WTC11 (cell line): ENCODE data around the gene SPEM3. TPM values are rescaled to one million over a fixed set of nuclear protein-coding genes. Genes with fewer than 3 reads are reported as not detected.
A peak's percentile ranks its signal among the peaks of the same experiment; 100 is the strongest.

Experiments used
- ATAC-seq: fragments of 200-7000 bp; cut with Tn5 transposase; 2 replicates; pipeline ENCODE4 v1.10.0; 2021; ENCODE audit warnings: mild to moderate bottlenecking, moderate library complexity
- CTCF ChIA-PET: fragments of 300-600 bp; sonication (Branson Sonifier 250); formaldehyde crosslinking; loops from one replicate; lab custom pipeline; 2021; ENCODE audit warnings: antibody characterized with exemption; lab: Charles Lee
- POLR2A ChIA-PET: fragments of 350-600 bp; sonication (Branson Sonifier 250); formaldehyde crosslinking; loops from one replicate; lab custom pipeline; 2021; ENCODE audit warnings: antibody characterized with exemption; lab: Charles Lee
- DNase-seq: peaks from one replicate; pipeline ENCODE4 v3.0.0; 2021; ENCODE audit warnings: low spot score
- H3K27ac Mint-ChIP-seq: 2 replicates; pipeline ENCODE4 v1.8.0; 2021; ENCODE audit warnings: mixed read lengths
- H3K27me3 Mint-ChIP-seq: 2 replicates; pipeline ENCODE4 v1.8.0; 2021; ENCODE audit warnings: low read depth, mild to moderate bottlenecking, moderate library complexity, mixed read lengths
- H3K36me3 Mint-ChIP-seq: 2 replicates; pipeline ENCODE4 v1.8.0; 2021; ENCODE audit warnings: mixed read lengths
- H3K4me1 Mint-ChIP-seq: 2 replicates; pipeline ENCODE4 v1.8.0; 2022; ENCODE audit warnings: mixed read lengths
- H3K4me3 Mint-ChIP-seq: 2 replicates; pipeline ENCODE4 v1.8.0; 2021; ENCODE audit warnings: mild to moderate bottlenecking, moderate library complexity, mixed read lengths
- H3K9me3 Mint-ChIP-seq: 2 replicates; pipeline ENCODE4 v1.8.0; 2021; ENCODE audit warnings: mixed read lengths
- ARID4B ChIP-seq: sonication (generic); formaldehyde crosslinking; IDR thresholded peaks from 2 replicates; pipeline ENCODE4 v1.8.0; 2023; ENCODE audit warnings: missing genetic modification reagents, mild to moderate bottlenecking, borderline replicate concordance
- ATF6 ChIP-seq: sonication (generic); formaldehyde crosslinking; IDR thresholded peaks from 2 replicates; pipeline ENCODE4 v1.8.1; 2023; ENCODE audit warnings: mild to moderate bottlenecking, missing genetic modification reagents
- CBFB ChIP-seq: sonication (generic); formaldehyde crosslinking; IDR thresholded peaks from 2 replicates; pipeline ENCODE4 v1.8.1; 2022; ENCODE audit warnings: mild to moderate bottlenecking, low read depth, missing genetic modification reagents
- CREB1 ChIP-seq: sonication (generic); formaldehyde crosslinking; IDR thresholded peaks from 2 replicates; pipeline ENCODE4 v1.8.0; 2023; ENCODE audit warnings: mild to moderate bottlenecking, missing genetic modification reagents
- ELF4 ChIP-seq: sonication (generic); formaldehyde crosslinking; IDR thresholded peaks from 2 replicates; pipeline ENCODE4 v1.8.1; 2022; ENCODE audit warnings: low read depth, mild to moderate bottlenecking, moderate library complexity, missing genetic modification reagents
- FOXK1 ChIP-seq: sonication (generic); formaldehyde crosslinking; IDR thresholded peaks from 2 replicates; pipeline ENCODE4 v1.8.0; 2022; ENCODE audit warnings: mild to moderate bottlenecking, moderate library complexity, missing genetic modification reagents
- GTF2I ChIP-seq: fragments of 250-450 bp; sonication (Bioruptor Pico); conservative IDR thresholded peaks from 2 replicates; pipeline ENCODE4 v1.4.0; 2021; ENCODE audit warnings: mild to moderate bottlenecking
- IRF1 ChIP-seq: sonication (generic); formaldehyde crosslinking; IDR thresholded peaks from 2 replicates; pipeline ENCODE4 v1.8.0; 2023; ENCODE audit warnings: missing genetic modification reagents
- MXD4 ChIP-seq: fragments of 250-450 bp; sonication (Bioruptor Pico); IDR thresholded peaks from 2 replicates; pipeline ENCODE4 v1.8.0; 2021; ENCODE audit warnings: mild to moderate bottlenecking, moderate library complexity, borderline replicate concordance
- SP1 ChIP-seq: sonication (generic); formaldehyde crosslinking; conservative IDR thresholded peaks from 2 replicates; pipeline ENCODE4 v1.8.1; 2022; ENCODE audit warnings: missing genetic modification reagents
- TEAD1 ChIP-seq: sonication (generic); formaldehyde crosslinking; IDR thresholded peaks from 2 replicates; pipeline ENCODE4 v1.8.0; 2022; ENCODE audit warnings: mild to moderate bottlenecking, missing genetic modification reagents
- USF1 ChIP-seq: sonication (generic); formaldehyde crosslinking; IDR thresholded peaks from 2 replicates; pipeline ENCODE4 v1.8.0; 2022; ENCODE audit warnings: mild to moderate bottlenecking, missing genetic modification reagents
- ZNF121 ChIP-seq: sonication (generic); formaldehyde crosslinking; IDR thresholded peaks from 2 replicates; pipeline ENCODE4 v1.8.0; 2023; ENCODE audit warnings: missing genetic modification reagents
- ZNF138 ChIP-seq: sonication (generic); formaldehyde crosslinking; conservative IDR thresholded peaks from 2 replicates; pipeline ENCODE4 v1.8.1; 2022; ENCODE audit warnings: mild to moderate bottlenecking, moderate library complexity, missing genetic modification reagents
- ZNF219 ChIP-seq: sonication (generic); formaldehyde crosslinking; IDR thresholded peaks from 2 replicates; pipeline ENCODE4 v1.8.0; 2023; ENCODE audit warnings: missing genetic modification reagents, mild to moderate bottlenecking, borderline replicate concordance
- ZNF232 ChIP-seq: sonication (generic); formaldehyde crosslinking; IDR thresholded peaks from 2 replicates; pipeline ENCODE4 v1.8.0; 2022; ENCODE audit warnings: mild to moderate bottlenecking, missing genetic modification reagents
- ZNF396 ChIP-seq: fragments of 250-450 bp; sonication (Bioruptor Pico); IDR thresholded peaks from 2 replicates; pipeline ENCODE4 v1.8.0; 2021; ENCODE audit warnings: mild to moderate bottlenecking, moderate library complexity, borderline replicate concordance
- ZNF416 ChIP-seq: fragments of 250-450 bp; sonication (Bioruptor Pico); IDR thresholded peaks from 2 replicates; pipeline ENCODE4 v1.9.0; 2021; ENCODE audit warnings: mild to moderate bottlenecking, inconsistent platforms
- ZNF423 ChIP-seq: fragments of 250-450 bp; sonication (Bioruptor Pico); IDR thresholded peaks from 2 replicates; pipeline ENCODE4 v2.1.2; 2022; ENCODE audit warnings: mild to moderate bottlenecking, moderate library complexity
- ZNF532 ChIP-seq: fragments of 250-450 bp; sonication (Bioruptor Pico); IDR thresholded peaks from 2 replicates; pipeline ENCODE4 v1.9.0; 2021; ENCODE audit warnings: mild to moderate bottlenecking, borderline replicate concordance
- total RNA-seq: library from RNA; stranded (reverse); gene quantifications from 3 replicates; pipeline ENCODE4 v1.2.3, GENCODE V29; 2021
- TF ChIP-seq, protein P1 (sequence below): sonication (generic); formaldehyde crosslinking; IDR thresholded peaks from 2 replicates; pipeline ENCODE4 v1.8.1; 2023; ENCODE audit warnings: mild to moderate bottlenecking, missing genetic modification reagents, moderate library complexity

Gene SPEM3
- total RNA-seq, 1 experiment from 2014 or later = not detected

DNA sequence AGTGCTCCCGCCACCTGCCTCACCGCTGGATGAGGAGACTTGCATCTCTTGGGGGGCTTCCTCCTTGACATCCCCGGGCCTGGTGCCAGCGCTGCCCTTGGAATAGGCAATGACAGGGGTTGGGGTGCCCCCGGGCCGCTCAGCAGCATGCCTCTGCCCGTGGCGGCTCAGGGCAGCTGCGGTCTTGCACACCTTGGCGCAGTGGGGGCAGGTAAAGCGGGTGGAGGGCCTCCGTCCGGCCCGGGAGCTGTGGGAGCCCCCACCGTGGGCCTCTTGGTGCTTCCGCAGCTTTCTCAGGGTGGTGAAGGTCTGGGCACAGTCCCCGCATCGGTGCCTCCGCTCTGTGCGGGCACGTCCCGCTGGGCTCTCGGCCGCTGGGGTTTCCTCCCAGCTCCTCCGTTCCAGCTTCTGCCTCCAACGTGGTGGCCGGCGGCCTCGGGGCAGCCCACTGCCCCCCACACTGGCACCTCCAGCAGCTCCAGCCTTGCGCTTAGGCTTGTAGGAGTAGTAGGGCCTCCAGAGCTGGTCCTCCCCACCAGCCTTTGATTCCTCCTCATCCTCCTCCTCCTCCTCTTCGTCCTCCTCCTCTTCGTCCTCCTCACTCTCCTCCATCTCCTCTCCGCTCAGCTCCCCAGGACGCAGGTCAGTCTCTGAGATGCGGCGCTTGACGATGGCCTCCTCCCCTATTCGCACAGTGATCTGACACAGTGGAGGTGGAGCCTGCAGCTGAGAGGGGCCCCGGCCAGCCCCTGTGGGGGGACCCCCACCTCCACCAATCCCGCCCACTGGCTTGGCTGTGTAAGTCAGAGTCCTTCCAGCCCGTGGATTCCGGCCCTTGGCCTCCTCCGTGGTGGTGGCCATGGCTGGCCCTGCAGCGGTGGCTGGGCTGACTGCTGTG is 34.1 kb downstream of the SPEM3 start:
- POLR2A ChIA-PET = interaction anchor here (0.7 to 1.7 kb wide), 2 partner anchors 15 to 17 kb away, joined by 3 to 5 read pairs; partner anchors contain the start of gene ZBTB4
- Mint-ChIP-seq H3K36me3 (no peaks in the 10 kb centered on the region), H3K27me3 (peaks cover 9% of the 10 kb centered on the region), H3K4me1 (peaks cover 17% of the 10 kb centered on the region), H3K4me3 (no peak overlapping the region), H3K9me3 (no peaks in the 10 kb centered on the region), H3K27ac (peak overlapping the region; percentile 41; the same call in 1 of the 2 replicates)
- ATAC-seq = no peak
- TF ChIP-seq, protein P1, sequence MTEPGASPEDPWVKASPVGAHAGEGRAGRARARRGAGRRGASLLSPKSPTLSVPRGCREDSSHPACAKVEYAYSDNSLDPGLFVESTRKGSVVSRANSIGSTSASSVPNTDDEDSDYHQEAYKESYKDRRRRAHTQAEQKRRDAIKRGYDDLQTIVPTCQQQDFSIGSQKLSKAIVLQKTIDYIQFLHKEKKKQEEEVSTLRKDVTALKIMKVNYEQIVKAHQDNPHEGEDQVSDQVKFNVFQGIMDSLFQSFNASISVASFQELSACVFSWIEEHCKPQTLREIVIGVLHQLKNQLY (CRISPR knock-in tag) = no peak
- no peak for TF ChIP-seq ELF4 (CRISPR knock-in tag)
- DNase-seq = no peak
- CTCF ChIA-PET = interaction anchor here (1.1 kb wide), 1 partner anchor 98 kb away, joined by 4 read pairs; no protein-coding TSS in a partner anchor

DNA sequence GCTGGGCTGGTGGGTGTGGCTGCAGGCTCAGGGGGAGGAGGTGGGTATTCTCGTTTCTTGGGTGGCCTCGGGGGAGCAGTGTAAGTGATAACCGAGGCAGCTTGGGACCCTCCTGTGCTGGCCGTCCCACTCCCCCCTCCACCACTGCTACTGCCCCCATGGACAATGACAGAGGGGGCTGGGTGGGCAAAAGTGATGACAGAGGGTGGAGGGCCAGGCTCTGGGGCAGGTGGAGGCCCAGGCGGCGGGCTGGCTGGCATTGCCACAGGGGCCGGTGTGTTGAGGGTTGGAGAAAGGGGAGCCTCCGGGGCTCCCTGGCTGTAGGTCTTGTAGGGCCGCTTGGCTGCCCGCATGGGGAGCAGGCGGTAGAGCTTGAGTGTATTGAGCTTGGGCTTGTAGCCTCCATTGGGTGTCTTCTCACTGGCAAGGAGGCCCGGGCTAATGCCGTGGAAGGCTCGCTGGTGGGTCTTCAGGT is 34.8 kb downstream of the SPEM3 start:
- no peak overlapping the region for H3K4me3 Mint-ChIP-seq
- H3K9me3 Mint-ChIP-seq = no peaks in the 10 kb centered on the region
- CTCF ChIA-PET = interaction anchor here (0.6 kb wide), 1 partner anchor 93 kb away, joined by 3 read pairs; no protein-coding TSS in a partner anchor
- H3K36me3 Mint-ChIP-seq = no peaks in the 10 kb centered on the region
- H3K27me3 Mint-ChIP-seq = peaks cover 9% of the 10 kb centered on the region
- H3K4me1 Mint-ChIP-seq = peaks cover 17% of the 10 kb centered on the region
- DNase-seq (no peak), ATAC-seq (no peak)
- TF ChIP-seq IRF1 (CRISPR knock-in tag) = no peak
- TF ChIP-seq ZNF232 (CRISPR knock-in tag) = no peak
- TF ChIP-seq ZNF121 (CRISPR knock-in tag) = no peak
- no peak for TF ChIP-seq ARID4B (CRISPR knock-in tag)
- no peak for TF ChIP-seq ZNF532 (CRISPR knock-in tag)
- no peak for TF ChIP-seq ZNF416 (CRISPR knock-in tag)
- TF ChIP-seq ZNF138 (CRISPR knock-in tag) = no peak
- TF ChIP-seq FOXK1 (CRISPR knock-in tag) = no peak
- no peak for TF ChIP-seq GTF2I (CRISPR knock-in tag)
- no peak for TF ChIP-seq ZNF219
- TF ChIP-seq ATF6 (CRISPR knock-in tag) = no peak
- TF ChIP-seq CBFB (CRISPR knock-in tag) = no peak
- no peak for TF ChIP-seq SP1 (CRISPR knock-in tag)
- no peak for TF ChIP-seq ZNF396
- TF ChIP-seq ZNF423 (CRISPR knock-in tag) = no peak
- TF ChIP-seq USF1 (CRISPR knock-in tag) = no peak
- no peak for TF ChIP-seq TEAD1 (CRISPR knock-in tag)
- no peak for TF ChIP-seq MXD4
- no peak for TF ChIP-seq CREB1 (CRISPR knock-in tag)
- POLR2A ChIA-PET = interaction anchor here (0.5 kb wide), 1 partner anchor 84 kb away, joined by 4 read pairs; no protein-coding TSS in a partner anchor
- H3K27ac Mint-ChIP-seq = no peak overlapping the region
